Colonic mucosa (tissue), 4 donors: ENCODE results near the gene UNKL. TPM values are rescaled to one million over a fixed set of nuclear protein-coding genes. Genes with fewer than 3 reads are reported as not detected.

ENCODE experiments used
- DNase-seq: peaks from one replicate; pipeline ENCODE4 v3.0.0-alpha.2; 2020
- H3K27ac ChIP-seq: fragments of 200-600 bp; one replicate; pipeline ENCODE4 v1.8.0; 2021
- H3K27me3 ChIP-seq: fragments of 200-600 bp; one replicate; pipeline ENCODE4 v1.8.0; 2021
- H3K36me3 ChIP-seq: fragments of 200-600 bp; one replicate; pipeline ENCODE4 v1.8.0; 2021
- H3K4me1 ChIP-seq: fragments of 200-600 bp; one replicate; pipeline ENCODE4 v1.8.0; 2021; ENCODE audit warnings: mild to moderate bottlenecking
- H3K4me3 ChIP-seq: fragments of 200-600 bp; one replicate; pipeline ENCODE4 v1.8.0; 2021
- H3K9ac ChIP-seq, 2 donors: one replicate each; pipeline ENCODE4 v1.7.0; 2013; ENCODE audit warnings: control low read depth in 2 of 2, low read depth in 2 of 2, low read length in 2 of 2
- H3K9me3 ChIP-seq: fragments of 200-600 bp; one replicate; pipeline ENCODE4 v1.8.0; 2021
- intact Hi-C: fragments of 100-400 bp; cut with DNase I; formaldehyde crosslinking; loops from one replicate; pipeline ENCODE4 v1.14.1; 2022
- total RNA-seq, 2 donors: library from RNA; stranded (reverse); fragmentation: NEBNext Ultra II Directional in 1 of 2; extraction: Animal tissue kit (Norgen Biotek cat#: 25700) in 1 of 2; gene quantifications; one replicate each; pipeline ENCODE4 v1.2.1, GENCODE V29; 2021
- TF ChIP-seq, protein P1 (sequence below): fragments of 200-600 bp; IDR thresholded peaks from one replicate; pipeline ENCODE4 v1.8.0; 2022; ENCODE audit warnings: antibody characterized with exemption, mild to moderate bottlenecking
- donor health status: healthy.
- donor health status: DM: no; HTN: no; CAD: no.
- donor health status: DM: no; HTN: no; CAD: no.

UNKL gene
- total RNA-seq, 2 donors from 2014 or later: 11.1 to 11.8 TPM

DNA sequence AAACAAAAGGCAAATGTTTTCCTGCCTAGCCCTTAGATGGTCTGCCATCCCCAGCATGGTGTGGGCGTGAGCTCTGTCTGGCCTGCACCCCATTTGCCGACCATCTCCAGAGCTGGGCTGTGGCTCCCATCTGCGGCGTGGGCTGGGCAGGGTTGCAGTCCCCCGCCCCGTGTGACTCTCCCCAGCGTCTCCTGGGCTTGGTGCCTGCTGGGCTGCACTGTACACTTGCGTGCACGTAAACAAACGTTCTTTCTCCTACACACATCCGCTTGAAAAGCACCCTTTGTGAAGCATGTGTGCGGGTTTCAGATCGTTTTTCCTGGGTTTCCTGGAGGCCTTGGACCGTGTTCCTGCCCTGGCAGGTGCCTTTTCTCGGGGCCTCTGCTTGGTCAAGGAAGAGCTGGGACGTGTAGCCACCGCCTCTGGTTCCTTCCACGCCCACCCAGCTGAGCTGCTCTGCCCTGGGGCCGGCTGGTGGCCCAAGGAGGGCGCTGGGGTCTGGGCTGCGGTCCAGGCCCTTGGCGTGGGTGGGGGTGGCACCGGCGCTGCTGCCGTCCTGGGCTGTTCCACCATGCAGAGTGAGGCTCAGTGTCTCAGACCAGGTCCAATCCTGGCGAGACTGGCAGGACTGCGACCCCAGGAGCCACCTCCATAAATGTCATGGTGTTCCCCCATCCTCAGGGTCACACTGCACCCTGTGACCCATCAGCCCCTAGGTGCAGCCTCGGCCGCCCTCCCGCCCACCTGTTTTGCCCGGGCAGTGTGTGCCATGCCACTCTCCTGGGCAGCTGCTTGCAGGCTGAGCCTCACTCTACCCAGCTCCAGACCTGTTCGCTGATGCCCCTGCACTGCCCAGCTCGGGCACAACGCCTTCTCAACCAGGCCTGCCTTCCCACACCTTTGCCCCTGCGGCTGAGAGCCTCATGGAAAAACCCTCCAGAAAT is 90.9 kb downstream of the UNKL start:
- intact Hi-C loops: no loop called here
- no peak for DNase-seq
- Histone ChIP-seq H3K27ac (no peak overlapping the region), H3K36me3 (peaks cover 22% of the 10 kb centered on the region), H3K9ac (no peak overlapping the region), H3K9me3 (no peaks in the 10 kb centered on the region), H3K4me3 (no peak overlapping the region), H3K27me3 (no peaks in the 10 kb centered on the region), H3K4me1 (no peaks in the 10 kb centered on the region)
- TF ChIP-seq, protein P1, sequence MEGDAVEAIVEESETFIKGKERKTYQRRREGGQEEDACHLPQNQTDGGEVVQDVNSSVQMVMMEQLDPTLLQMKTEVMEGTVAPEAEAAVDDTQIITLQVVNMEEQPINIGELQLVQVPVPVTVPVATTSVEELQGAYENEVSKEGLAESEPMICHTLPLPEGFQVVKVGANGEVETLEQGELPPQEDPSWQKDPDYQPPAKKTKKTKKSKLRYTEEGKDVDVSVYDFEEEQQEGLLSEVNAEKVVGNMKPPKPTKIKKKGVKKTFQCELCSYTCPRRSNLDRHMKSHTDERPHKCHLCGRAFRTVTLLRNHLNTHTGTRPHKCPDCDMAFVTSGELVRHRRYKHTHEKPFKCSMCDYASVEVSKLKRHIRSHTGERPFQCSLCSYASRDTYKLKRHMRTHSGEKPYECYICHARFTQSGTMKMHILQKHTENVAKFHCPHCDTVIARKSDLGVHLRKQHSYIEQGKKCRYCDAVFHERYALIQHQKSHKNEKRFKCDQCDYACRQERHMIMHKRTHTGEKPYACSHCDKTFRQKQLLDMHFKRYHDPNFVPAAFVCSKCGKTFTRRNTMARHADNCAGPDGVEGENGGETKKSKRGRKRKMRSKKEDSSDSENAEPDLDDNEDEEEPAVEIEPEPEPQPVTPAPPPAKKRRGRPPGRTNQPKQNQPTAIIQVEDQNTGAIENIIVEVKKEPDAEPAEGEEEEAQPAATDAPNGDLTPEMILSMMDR: no peak

DNA sequence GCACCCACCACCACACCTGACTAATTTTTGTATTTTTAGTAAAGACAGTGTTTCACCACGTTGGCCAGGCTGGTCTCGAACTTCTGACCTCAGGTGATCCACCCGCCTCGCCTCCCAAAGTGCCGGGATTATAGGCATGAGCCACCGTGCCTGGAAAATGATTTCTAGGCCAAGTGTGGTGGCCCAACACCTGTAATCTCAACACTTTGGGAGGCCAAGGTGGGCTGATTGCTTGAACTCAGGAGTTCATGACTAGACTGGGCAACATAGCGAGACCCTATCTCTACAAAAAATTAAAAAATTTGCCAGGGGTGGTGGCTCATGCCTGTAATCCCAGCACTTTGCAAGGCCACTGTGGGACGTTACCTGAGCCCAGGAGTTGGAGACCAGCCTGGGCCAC is 92.1 kb downstream of the UNKL start:
- peaks cover 33% of the 10 kb centered on the region for H3K36me3 ChIP-seq
- H3K9me3 ChIP-seq: no peaks in the 10 kb centered on the region
- intact Hi-C loops: no loop called here
- H3K27ac ChIP-seq: no peak overlapping the region
- no peaks in the 10 kb centered on the region for H3K4me1 ChIP-seq
- no peak overlapping the region for H3K4me3 ChIP-seq
- DNase-seq: no peak
- H3K27me3 ChIP-seq: no peaks in the 10 kb centered on the region
- TF ChIP-seq, protein P1: no peak
- H3K9ac ChIP-seq: no peak overlapping the region

DNA sequence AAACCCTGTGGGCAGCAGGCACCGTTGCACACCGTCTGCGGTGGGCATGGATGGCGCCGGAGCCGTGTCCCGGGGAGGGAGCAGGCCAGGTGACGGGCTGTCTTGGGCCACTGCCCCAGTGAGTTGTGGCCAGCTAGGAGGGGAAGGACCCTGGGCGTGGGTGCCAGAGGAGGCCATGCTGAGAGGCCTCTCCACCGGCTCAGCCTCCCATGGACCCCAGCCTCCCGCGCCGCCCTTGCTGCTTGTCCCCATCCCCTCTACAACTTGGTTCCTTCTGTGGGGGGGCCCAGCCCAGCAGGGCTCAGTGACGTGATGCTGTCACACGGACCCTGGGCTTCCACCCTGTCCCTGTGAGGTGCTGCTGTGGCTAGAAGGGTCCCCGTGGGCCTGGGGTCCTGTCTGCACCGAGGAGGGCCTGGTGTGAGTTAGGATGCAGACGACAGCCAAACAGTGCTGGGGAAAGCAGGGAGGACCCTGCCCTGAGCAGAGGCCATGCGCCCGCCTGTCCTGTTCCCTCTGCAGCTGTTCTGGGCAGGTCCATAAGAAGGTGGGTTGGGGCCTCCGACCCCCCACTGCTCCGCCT is 93.8 kb downstream of the UNKL start:
- Histone ChIP-seq H3K27ac (no peak overlapping the region), H3K4me1 (no peaks in the 10 kb centered on the region), H3K9ac (no peak overlapping the region), H3K27me3 (no peaks in the 10 kb centered on the region), H3K9me3 (no peaks in the 10 kb centered on the region), H3K4me3 (no peak overlapping the region), H3K36me3 (peaks cover 37% of the 10 kb centered on the region)
- intact Hi-C loops: no loop called here
- TF ChIP-seq, protein P1: no peak
- no peak for DNase-seq

DNA sequence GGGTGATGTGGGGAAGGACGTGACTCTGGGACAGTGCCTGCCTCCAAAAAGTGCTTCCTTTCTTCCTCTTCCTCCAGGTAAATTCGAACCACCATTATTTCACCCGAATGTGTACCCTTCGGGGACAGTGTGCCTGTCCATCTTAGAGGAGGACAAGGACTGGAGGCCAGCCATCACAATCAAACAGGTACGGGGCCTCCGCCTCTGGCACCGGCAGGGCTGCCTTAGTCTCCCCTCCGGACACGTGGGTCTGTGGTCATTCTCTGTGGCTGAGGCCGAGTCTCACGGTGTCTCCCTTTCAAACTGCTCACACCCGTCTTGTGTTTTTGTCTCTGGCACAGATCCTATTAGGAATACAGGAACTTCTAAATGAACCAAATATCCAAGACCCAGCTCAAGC is 94.4 kb downstream of the UNKL start:
- Histone ChIP-seq H3K36me3 (peaks cover 40% of the 10 kb centered on the region), H3K4me1 (no peaks in the 10 kb centered on the region), H3K9ac (no peak overlapping the region), H3K27ac (no peak overlapping the region), H3K9me3 (no peaks in the 10 kb centered on the region), H3K27me3 (no peaks in the 10 kb centered on the region), H3K4me3 (no peak overlapping the region)
- intact Hi-C loops: no loop called here
- TF ChIP-seq, protein P1: no peak
- DNase-seq: no peak

DNA sequence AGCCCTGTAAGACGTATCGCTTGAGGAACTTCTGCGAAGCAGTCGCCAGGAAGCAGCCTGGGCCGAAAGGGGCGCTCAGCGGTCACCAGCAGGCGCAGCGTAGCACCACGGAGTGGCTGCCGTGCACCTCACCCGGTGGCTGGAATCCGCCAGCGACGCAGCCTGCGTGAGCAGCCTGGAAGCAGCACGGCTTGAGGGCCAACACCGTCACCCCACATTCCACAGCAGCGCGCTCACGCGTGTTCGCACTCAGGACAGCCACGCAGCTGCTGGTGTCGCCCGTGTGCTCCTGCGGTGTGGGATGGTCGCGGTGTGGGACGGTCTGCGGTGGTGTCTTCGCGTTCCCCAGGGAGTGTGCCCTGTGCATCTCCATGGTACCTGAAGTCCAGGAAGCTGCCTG is 95.5 kb downstream of the UNKL start:
- TF ChIP-seq, protein P1: no peak
- intact Hi-C loops: no loop called here

More for the DNA sequence above, 95.5 kb downstream of the UNKL start:
- Histone ChIP-seq H3K27ac (no peak overlapping the region), H3K36me3 (peaks cover 33% of the 10 kb centered on the region), H3K9ac (no peak overlapping the region), H3K9me3 (no peaks in the 10 kb centered on the region), H3K4me3 (no peak overlapping the region), H3K4me1 (no peaks in the 10 kb centered on the region), H3K27me3 (no peaks in the 10 kb centered on the region)
- no peak for DNase-seq
